Cardiac fibroblast (primary cell): ENCODE results near the gene CAVIN1.

Source experiments
- DNase-seq, 2 donors: peaks; one replicate each; pipeline versions ENCODE4 v3.0.0 to v3.0.0-alpha.2; 2010; ENCODE audit warnings: low read depth in 2 of 2
- H3K4me3 ChIP-seq, 2 donors: replicated peaks in 1 of 2; 1 replicate in 1 of 2; 2 replicates in 1 of 2; pipeline ENCODE4 v1.5.1; 2011; ENCODE audit warnings: low read depth in 2 of 2, low read length in 2 of 2, mild to moderate bottlenecking in 2 of 2, moderate library complexity in 1 of 2
- CTCF ChIP-seq: IDR thresholded peaks from one replicate; pipeline ENCODE4 v1.5.1; 2011; ENCODE audit warnings: low read depth, mild to moderate bottlenecking, low read length, inconsistent platforms

Gene CAVIN1

GRCh38 chr17:42408061-42408460, 15.0 kb downstream of the CAVIN1 start:
- H3K4me3 ChIP-seq: no peak overlapping the region
- peak in 1 of 2 donors; percentile 69 for DNase-seq
- no peak for TF ChIP-seq CTCF

DNA sequence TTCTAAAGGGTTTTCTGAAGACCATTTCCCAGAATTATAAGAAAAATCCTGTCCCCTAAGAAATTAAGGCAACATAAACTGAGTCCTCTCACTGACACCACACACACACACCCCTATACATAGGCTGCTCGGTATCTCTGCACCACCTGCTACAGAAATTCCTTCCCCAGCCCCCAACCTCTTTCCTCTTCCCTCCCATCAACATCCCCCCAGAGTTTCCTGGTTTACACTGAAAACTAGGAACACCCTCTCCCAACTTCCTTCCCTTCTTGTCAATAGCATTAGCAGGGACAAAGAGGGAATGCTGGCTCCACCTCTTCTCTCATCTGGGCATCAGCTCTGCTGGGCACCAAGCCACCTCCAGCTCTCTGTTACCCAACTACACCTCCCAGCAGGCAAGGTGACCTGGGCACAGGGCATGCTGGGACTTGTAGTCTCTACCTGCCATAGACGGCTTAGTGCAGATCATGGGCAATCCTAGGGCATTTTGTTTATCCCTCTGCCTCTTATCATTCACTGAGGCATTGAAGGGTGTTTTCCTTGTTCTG, 15.7 kb downstream of the CAVIN1 start:
- DNase-seq: peak; percentile 61 to 89
- no peak overlapping the region for H3K4me3 ChIP-seq
- no peak for TF ChIP-seq CTCF

DNA sequence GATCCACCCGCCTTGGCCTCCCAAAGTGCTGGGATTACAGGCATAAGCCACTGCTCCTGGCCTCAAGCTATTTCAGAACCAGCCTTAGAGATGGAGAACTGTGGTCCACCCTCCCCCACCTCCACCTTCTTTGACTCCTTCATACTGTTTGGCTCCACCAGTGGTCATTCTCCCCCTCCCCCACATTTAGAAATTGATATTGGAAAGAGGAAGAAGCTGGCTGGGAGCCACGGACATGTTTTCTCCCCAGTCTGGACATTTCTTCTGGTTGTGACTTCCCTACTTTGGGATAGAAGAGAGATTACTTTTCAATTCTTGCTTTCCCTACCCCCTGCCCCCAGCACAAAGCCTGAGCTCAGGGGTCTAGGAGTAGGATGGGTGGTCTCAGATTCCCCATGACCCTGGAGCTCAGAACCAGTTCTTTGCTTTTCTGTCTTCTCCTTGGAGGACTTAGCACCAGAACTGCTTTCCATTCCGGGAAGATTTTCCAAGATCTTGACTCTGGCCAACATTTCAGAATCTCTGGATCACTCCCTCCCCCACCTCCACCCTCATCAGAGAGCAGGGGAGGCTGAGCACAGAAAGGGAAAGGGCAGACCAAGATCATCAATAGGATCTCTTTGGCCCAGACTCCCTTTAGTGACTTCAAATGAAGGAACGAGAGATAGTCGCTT, 16.3 kb downstream of the CAVIN1 start:
- H3K4me3 ChIP-seq: no peak overlapping the region
- DNase-seq: no peak
- no peak for TF ChIP-seq CTCF

DNA sequence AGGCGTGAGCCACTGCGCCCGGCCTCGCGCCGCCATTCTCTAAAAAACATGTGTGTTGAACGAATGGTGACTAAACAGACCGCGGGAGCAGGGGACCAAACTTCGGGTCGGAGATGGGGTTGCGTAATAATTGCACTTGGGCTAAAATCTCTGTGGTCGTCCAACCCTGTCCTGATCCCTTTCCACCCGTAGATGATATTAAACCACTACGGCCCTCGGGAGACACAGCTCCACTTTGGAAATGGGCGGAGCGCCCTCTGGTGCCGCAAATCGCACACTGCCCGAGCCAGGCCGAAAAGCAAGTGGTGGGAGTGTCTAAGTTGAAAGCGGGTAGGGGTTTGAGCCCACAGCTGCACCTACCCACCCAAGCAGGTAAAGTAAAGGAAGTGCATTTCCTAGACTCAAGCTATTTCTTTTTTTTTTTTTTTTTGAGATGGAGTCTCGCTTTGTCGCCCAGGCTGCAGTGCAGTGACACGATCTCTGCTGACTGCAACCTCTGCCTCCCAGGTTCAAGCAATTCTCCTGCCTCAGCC, 17.0 kb downstream of the CAVIN1 start:
- no peak overlapping the region for H3K4me3 ChIP-seq
- peak; percentile 80 for TF ChIP-seq CTCF
- peak; percentile 75 to 83 for DNase-seq

DNA sequence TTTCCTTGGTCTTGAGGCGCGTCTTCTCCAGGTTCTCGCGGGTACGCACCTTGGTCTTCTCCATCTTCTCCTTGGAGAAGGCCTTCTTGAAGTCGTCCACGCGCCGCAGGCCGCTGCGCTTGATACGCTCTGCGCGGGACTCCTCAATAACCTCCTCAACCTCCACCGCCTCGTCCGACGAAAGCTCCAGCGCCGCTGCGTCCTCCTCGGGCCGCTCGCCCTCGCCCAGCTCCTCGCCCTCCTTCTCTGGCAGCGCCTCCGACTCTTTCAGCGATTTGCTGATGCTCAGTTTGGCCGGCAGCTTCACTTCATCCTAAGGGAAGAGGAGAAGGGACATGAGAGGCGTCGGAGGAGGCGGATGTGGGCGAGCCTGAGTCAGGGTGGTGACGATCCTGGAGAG, 18.0 kb downstream of the CAVIN1 start:
- TF ChIP-seq CTCF: no peak
- DNase-seq: no peak
- no peak overlapping the region for H3K4me3 ChIP-seq

- no peak for TF ChIP-seq CTCF
- no peak for DNase-seq
- H3K4me3 ChIP-seq: no peak overlapping the region
These were observed 18.6 kb downstream of the CAVIN1 start for GRCh38 chr17:42404326-42405055.
